Measurements from ENCODE around the gene APOBEC3A. TPM values are rescaled to one million over a fixed set of nuclear protein-coding genes. Genes with fewer than 3 reads are reported as not detected.

Gene APOBEC3A
- total and polyA plus RNA-seq, 2 of the 4 experiments (the other 2 are of a cell fraction) = not detected

DNA sequence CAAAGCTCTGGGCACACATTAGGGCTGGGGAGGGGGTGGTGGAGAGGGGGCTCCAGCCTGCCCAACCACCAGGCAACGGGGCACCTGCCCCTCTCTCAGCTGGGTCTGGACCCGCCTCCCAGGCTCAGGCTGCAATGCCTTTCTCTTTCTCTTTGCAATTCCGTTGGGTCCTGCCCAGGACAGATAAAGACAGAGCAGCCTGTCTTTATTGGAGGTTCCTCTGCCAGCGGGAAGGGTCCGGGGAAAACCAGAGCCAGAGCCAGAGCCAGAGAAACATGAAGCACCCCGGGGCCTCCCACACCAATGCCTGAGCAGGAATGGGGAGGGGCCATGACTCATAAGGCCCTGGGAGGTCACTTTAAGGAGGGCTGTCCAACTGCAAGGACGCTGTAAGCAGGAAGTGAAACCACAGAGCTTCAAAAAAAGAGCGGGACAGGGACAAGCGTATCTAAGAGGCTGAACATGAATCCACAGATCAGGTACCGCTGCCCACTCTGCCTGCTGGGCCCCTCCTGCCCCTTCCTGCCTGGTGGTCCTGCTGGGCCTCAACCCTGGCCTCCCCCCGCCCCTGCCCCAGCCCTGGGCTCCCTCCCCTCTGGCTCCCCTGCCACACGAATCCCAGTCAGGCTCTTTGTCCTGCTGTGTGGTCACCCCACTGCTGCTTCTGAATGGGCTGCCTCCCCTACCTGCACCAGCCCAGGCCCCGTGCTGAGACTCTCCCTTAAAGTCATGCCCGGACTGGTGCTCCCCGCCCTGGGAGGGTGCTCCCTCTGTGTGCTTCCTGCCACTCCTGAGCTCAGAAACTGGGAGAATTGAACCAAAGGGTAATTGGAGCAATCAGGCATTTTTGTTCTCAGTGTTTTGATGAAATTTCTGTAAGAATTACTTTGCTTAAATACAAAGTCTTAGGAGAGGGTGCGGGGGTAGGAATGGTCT, 24.9 kb downstream of the APOBEC3A start, which contains the start of gene APOBEC3B:
Gene APOBEC3B, plus strand, starts transcription at position 356 of the 936 bp plus-strand sequence. Its CDS starts 107 bp downstream, at position 463.
- no peak within 1 kb of the TSS for H2BK15ac ChIP-seq (ENCODE audit: low read depth, low read length)
- H3K36me3 ChIP-seq (ENCODE audit: control insufficient read depth, insufficient read depth, low read length) = no peaks in the 10 kb centered on the region; the same call in 1 of the 2 replicates
- peak within 1 kb of the TSS; percentile 7 for H2AK9ac ChIP-seq (replicated peaks; ENCODE audit: low read depth, low read length, poor library complexity)
- DNase-seq = peak; percentile 95
- WGBS, 2 experiments (ENCODE audit: extremely low coverage in 2 of 2, insufficient read length in 1 of 2) = 15% methylated on average over 6 of the region's 16 CpGs; no CpG with 5 or more reads in 1 of the 2 experiments
- H2BK120ac ChIP-seq (ENCODE audit: low read depth, low read length) = peak within 1 kb of the TSS; percentile 71; the same call in 1 of the 2 replicates
- peak within 1 kb of the TSS; percentile 7; the same call in 1 of the 2 replicates for H3K23ac ChIP-seq (ENCODE audit: low read depth, low read length)
- peak within 1 kb of the TSS; percentile 53 for H2BK5ac ChIP-seq (ENCODE audit: low read depth, low read length, poor library complexity, severe bottlenecking)
- peak within 1 kb of the TSS; percentile 54; the same call in 1 of the 2 replicates for H2BK20ac ChIP-seq (ENCODE audit: low read depth, low read length)
- H3K4me2 ChIP-seq (ENCODE audit: low read depth, low read length) = peak within 1 kb of the TSS; percentile 70
- H3K4me3 ChIP-seq (ENCODE audit: insufficient read depth, low read depth, low read length) = peak within 1 kb of the TSS; percentile 22
- peak within 1 kb of the TSS; percentile 43; the same call in 1 of the 2 replicates for H3K27ac ChIP-seq (ENCODE audit: insufficient read depth, low read length)
- dilution Hi-C loops (cut with HindIII; ENCODE audit: low sequenced_read_pairs, unreplicated experiment) (no loop called here), intact Hi-C loops (cut with micrococcal nuclease) (loop anchor here (5.0 kb wide), 1 partner anchor 110 kb away; the partner anchor contains the start of gene CBX6), in situ Hi-C loops (cut with MboI; ENCODE audit: low sequenced_read_pairs) (no loop called here)
- 0 out of 2 replicates have a peak within 1 kb of the TSS, but pooled peaks have one; percentile 8 for H3K56ac ChIP-seq (ENCODE audit: extremely low read depth, insufficient read depth, low read length)
- H3K4ac ChIP-seq (ENCODE audit: low read depth, low read length) = peak within 1 kb of the TSS; percentile 70
- no TSS peak for BruUV-seq (replicated peaks)
- H4K5ac ChIP-seq (ENCODE audit: low read depth, low read length) = no peak within 1 kb of the TSS; the same call in none of the 2 replicates
- H3K9me3 ChIP-seq (ENCODE audit: control insufficient read depth, insufficient read depth, low read length) = no peaks in the 10 kb centered on the region; the same call in 1 of the 2 replicates
- no peak for TF ChIP-seq ELK1 (IDR thresholded peaks at IDR 0.05; ENCODE audit: borderline replicate concordance, low read depth, low read length)
- TF ChIP-seq POLR2A (IDR thresholded peaks at IDR 0.05; ENCODE audit: low read depth, low read length) = peak; percentile 31; the same call in 1 of the 2 replicates
- no peak for TF ChIP-seq BHLHE40 (IDR thresholded peaks at IDR 0.05; ENCODE audit: low read depth, low read length)
- no peak for TF ChIP-seq CEBPB (IDR thresholded peaks at IDR 0.05; ENCODE audit: low read depth, low read length)
- no peak for TF ChIP-seq MAFK (IDR thresholded peaks at IDR 0.05; ENCODE audit: low read depth, low read length)
- TF ChIP-seq NFE2L2 (IDR thresholded peaks at IDR 0.05; ENCODE audit: low read depth, low read length) = no peak
- no peak for TF ChIP-seq RFX5 (IDR thresholded peaks at IDR 0.05; ENCODE audit: low read depth, low read length)
- TF ChIP-seq FOS (IDR thresholded peaks at IDR 0.05; ENCODE audit: low read depth, low read length) = peak; percentile 86
- TF ChIP-seq RAD21 (IDR thresholded peaks at IDR 0.05; ENCODE audit: low read length) = no peak
- no peak for TF ChIP-seq CHD1 (IDR thresholded peaks at IDR 0.05; ENCODE audit: low read depth, low read length)
- peak; percentile 78; the same call in 1 of the 2 replicates for TF ChIP-seq MAZ (IDR thresholded peaks at IDR 0.05; ENCODE audit: borderline replicate concordance, low read depth, low read length)
- TF ChIP-seq RCOR1 (IDR thresholded peaks at IDR 0.05; ENCODE audit: insufficient replicate concordance, low read length) = no peak
- TF ChIP-seq, protein P1, sequence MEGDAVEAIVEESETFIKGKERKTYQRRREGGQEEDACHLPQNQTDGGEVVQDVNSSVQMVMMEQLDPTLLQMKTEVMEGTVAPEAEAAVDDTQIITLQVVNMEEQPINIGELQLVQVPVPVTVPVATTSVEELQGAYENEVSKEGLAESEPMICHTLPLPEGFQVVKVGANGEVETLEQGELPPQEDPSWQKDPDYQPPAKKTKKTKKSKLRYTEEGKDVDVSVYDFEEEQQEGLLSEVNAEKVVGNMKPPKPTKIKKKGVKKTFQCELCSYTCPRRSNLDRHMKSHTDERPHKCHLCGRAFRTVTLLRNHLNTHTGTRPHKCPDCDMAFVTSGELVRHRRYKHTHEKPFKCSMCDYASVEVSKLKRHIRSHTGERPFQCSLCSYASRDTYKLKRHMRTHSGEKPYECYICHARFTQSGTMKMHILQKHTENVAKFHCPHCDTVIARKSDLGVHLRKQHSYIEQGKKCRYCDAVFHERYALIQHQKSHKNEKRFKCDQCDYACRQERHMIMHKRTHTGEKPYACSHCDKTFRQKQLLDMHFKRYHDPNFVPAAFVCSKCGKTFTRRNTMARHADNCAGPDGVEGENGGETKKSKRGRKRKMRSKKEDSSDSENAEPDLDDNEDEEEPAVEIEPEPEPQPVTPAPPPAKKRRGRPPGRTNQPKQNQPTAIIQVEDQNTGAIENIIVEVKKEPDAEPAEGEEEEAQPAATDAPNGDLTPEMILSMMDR (conservative IDR thresholded peaks at IDR 0.05; ENCODE audit: low read depth, low read length) = no peak
- peak; percentile 74 for TF ChIP-seq MXI1 (IDR thresholded peaks at IDR 0.05; ENCODE audit: borderline replicate concordance, low read depth, low read length)
- ATAC-seq (ENCODE audit: low read depth) = peak; percentile 100
- H4K20me1 ChIP-seq (ENCODE audit: insufficient read depth, low read length) = no peaks in the 10 kb centered on the region
- H3K9me1 ChIP-seq (ENCODE audit: insufficient read depth, low read length) = no peaks in the 10 kb centered on the region
- H3K18ac ChIP-seq (ENCODE audit: low read depth, low read length) = no peak within 1 kb of the TSS
- ChIA-PET POLR2A (ENCODE audit: unreplicated experiment) (interaction anchor here (0.6 kb wide), 1 partner anchor 157 kb away, joined by 3 read pairs; no protein-coding TSS in a partner anchor), CTCF (interaction anchor here (0.8 to 1.0 kb wide), 2 partner anchors 9 to 21 kb away, joined by 4 to 6 read pairs; no protein-coding TSS in a partner anchor)
- peaks cover 4 to 10% of the 10 kb centered on the region in 2 experiments; a peak in 2 of 4 replicates for H3K79me1 ChIP-seq (ENCODE audit: low read depth in 1 of 2, low read length in 2 of 2)
- peak within 1 kb of the TSS; percentile 51; the same call in 1 of the 2 replicates for H2AK5ac ChIP-seq (ENCODE audit: low read depth, low read length)
- H3K27me3 ChIP-seq (ENCODE audit: control insufficient read depth, insufficient read depth, low read length) = no peaks in the 10 kb centered on the region
- peak within 1 kb of the TSS; percentile 82 for H2AFZ ChIP-seq (replicated peaks; ENCODE audit: low read length, poor library complexity)
- H4K8ac ChIP-seq (ENCODE audit: low read depth in 2 of 2, low read length in 2 of 2) = peak within 1 kb of the TSS; percentile 52 to 70; a peak in 3 of 4 replicates
- H4K91ac ChIP-seq (ENCODE audit: insufficient read depth, low read depth, low read length) = peak within 1 kb of the TSS; percentile 71
- peak within 1 kb of the TSS; percentile 88 for H3K14ac ChIP-seq (replicated peaks; ENCODE audit: low read depth, low read length)
- peak within 1 kb of the TSS; percentile 16; the same call in 1 of the 2 replicates for H3K9ac ChIP-seq (ENCODE audit: low read depth, low read length)
- peaks cover 8% of the 10 kb centered on the region for H3K4me1 ChIP-seq (ENCODE audit: control insufficient read depth, insufficient read depth, low read length)
